ENCODE measurements around the gene ARSJ. TPM values are rescaled to one million over a fixed set of nuclear protein-coding genes. Genes with fewer than 3 reads are reported as not detected.

The ARSJ gene
- total and polyA plus RNA-seq, 2 of the 8 experiments (the other 6 are each of a cell fraction or from before 2014, with no cell fraction given), result 1.4 to 6.3 TPM

DNA sequence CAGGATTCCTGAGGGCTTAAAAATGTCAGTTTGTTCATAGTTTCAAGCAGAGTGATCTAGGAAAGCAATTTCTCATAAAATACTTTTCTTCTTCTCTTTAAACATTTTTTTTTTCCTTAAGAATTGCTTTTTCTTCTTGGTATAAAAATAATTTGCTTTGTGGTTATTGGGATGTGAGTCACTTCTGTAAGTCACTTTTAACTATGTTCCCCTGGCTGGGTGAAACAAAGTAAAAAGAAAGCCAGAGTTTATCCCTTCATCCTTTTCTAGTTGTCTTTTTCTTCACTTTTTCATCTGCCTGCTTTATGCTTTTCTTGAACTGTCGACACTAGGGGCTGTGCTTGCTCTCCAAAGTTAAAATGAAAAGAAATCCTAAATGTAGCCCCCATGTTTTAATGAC lies 33.5 kb downstream of the ARSJ start:
- Histone ChIP-seq H2BK20ac (ENCODE audit: low read length) (no peak overlapping the region), H2BK120ac (replicated peaks; ENCODE audit: low read depth, low read length) (no peak overlapping the region), H4K91ac (replicated peaks; ENCODE audit: insufficient read length, low read length) (no peak overlapping the region), H3K4me2 (ENCODE audit: insufficient read depth in 1 of 2, low read depth in 2 of 2, low read length in 2 of 2) (no peak overlapping the region), H3K23ac (ENCODE audit: insufficient read length) (no peak overlapping the region), H3K23me2 (ENCODE audit: low read depth, low read length) (no peaks in the 10 kb centered on the region), H3K14ac (ENCODE audit: insufficient read length) (no peak overlapping the region), H3K4ac (replicated peaks; ENCODE audit: insufficient read length, low read depth, low read length) (no peak overlapping the region), H3K4me1 (replicated peaks in 1 of 4; ENCODE audit: control insufficient read depth in 3 of 4, insufficient read depth in 4 of 4, low read length in 3 of 4) (no peaks in the 10 kb centered on the region; a peak in 1 of 7 replicates), H3K4me3 (ENCODE audit: extremely low read depth in 1 of 4, insufficient read depth in 2 of 4, low read depth in 3 of 4, low read length in 4 of 4) (no peak overlapping the region), H2BK12ac (ENCODE audit: low read depth, low read length) (no peak overlapping the region), H2BK5ac (ENCODE audit: low read depth, low read length) (no peak overlapping the region), H3K18ac (ENCODE audit: extremely low read depth, low read length) (no peak overlapping the region), H4K5ac (ENCODE audit: insufficient read length, low read depth, low read length) (no peak overlapping the region), H3K79me2 (ENCODE audit: control insufficient read depth in 1 of 2, insufficient read depth in 2 of 2, low read length in 2 of 2) (no peaks in the 10 kb centered on the region), H3K27ac (ENCODE audit: low read depth, low read length) (no peak overlapping the region), H3K9me3 (ENCODE audit: insufficient read depth in 2 of 2, low read depth in 1 of 2, low read length in 1 of 2) (no peaks in the 10 kb centered on the region), H2AK5ac (ENCODE audit: low read depth, low read length) (no peak overlapping the region), H3K9ac (replicated peaks in 1 of 4; ENCODE audit: extremely low read depth in 1 of 4, low read depth in 3 of 4, low read length in 3 of 4) (peak overlapping the region in 1 of 4 experiments; percentile 34; a peak in 1 of 7 replicates), H4K8ac (ENCODE audit: extremely low read depth, insufficient read depth, low read length) (no peak overlapping the region), H4K20me1 (replicated peaks in 1 of 2; ENCODE audit: control insufficient read depth in 1 of 2, insufficient read depth in 2 of 2, low read length in 2 of 2) (no peaks in the 10 kb centered on the region), H2AFZ (ENCODE audit: low read length) (no peak overlapping the region), H3K79me1 (ENCODE audit: low read depth, low read length) (no peaks in the 10 kb centered on the region), H3K27me3 (replicated peaks in 1 of 4; ENCODE audit: control insufficient read depth in 3 of 4, extremely low read depth in 1 of 4, insufficient read depth in 3 of 4, low read length in 3 of 4) (no peaks in the 10 kb centered on the region), H2BK15ac (ENCODE audit: low read length) (no peak overlapping the region), H3K56ac (replicated peaks; ENCODE audit: insufficient read length, low read depth, low read length) (no peak overlapping the region), H3K36me3 (ENCODE audit: control insufficient read depth in 2 of 4, insufficient read depth in 4 of 4, low read length in 3 of 4) (no peaks in the 10 kb centered on the region)
- FAIRE-seq, result no peak
- DNase-seq (ENCODE audit: low read depth in 1 of 2, low spot score in 2 of 2), result no peak
- WGBS, 2 experiments (ENCODE audit: extremely low coverage in 1 of 2, insufficient coverage in 1 of 2, insufficient read length in 1 of 2, insufficient replicate concordance in 2 of 2, low coverage in 1 of 2, low lambda C conversion rate in 2 of 2, missing lambda C conversion rate in 1 of 2), result 79% methylated on average over 1 of the region's 1 CpG; no CpG with 5 or more reads in 1 of the 2 experiments
- ChIA-PET CTCF (ENCODE audit: partially characterized antibody) (no interaction called here), POLR2A (ENCODE audit: partially characterized antibody) (no interaction called here)
- no peak for TF ChIP-seq CHD1 (IDR thresholded peaks at IDR 0.05; ENCODE audit: low read depth, low read length)
- no peak for TF ChIP-seq CREB1 (IDR thresholded peaks at IDR 0.05)
- no peak for TF ChIP-seq RAD21 (IDR thresholded peaks at IDR 0.05 in 1 of 2, conservative IDR thresholded peaks at IDR 0.05 in 1 of 2; ENCODE audit: low read depth in 2 of 2, low read length in 2 of 2)
- TF ChIP-seq RBBP5 (IDR thresholded peaks at IDR 0.05; ENCODE audit: borderline replicate concordance, low read depth, low read length), result no peak
- TF ChIP-seq BACH1 (IDR thresholded peaks at IDR 0.05; ENCODE audit: low read length), result no peak
- no peak for TF ChIP-seq SP1 (IDR thresholded peaks at IDR 0.05; ENCODE audit: low read depth, low read length)
- no peak for TF ChIP-seq PHF8 (conservative IDR thresholded peaks at IDR 0.05; ENCODE audit: low read depth, low read length)
- TF ChIP-seq SAP30 (IDR thresholded peaks at IDR 0.05; ENCODE audit: insufficient read depth, insufficient replicate concordance, low read length), result no peak
- no peak for TF ChIP-seq SRF (IDR thresholded peaks at IDR 0.05; ENCODE audit: low read depth, low read length)
- TF ChIP-seq, protein P1, sequence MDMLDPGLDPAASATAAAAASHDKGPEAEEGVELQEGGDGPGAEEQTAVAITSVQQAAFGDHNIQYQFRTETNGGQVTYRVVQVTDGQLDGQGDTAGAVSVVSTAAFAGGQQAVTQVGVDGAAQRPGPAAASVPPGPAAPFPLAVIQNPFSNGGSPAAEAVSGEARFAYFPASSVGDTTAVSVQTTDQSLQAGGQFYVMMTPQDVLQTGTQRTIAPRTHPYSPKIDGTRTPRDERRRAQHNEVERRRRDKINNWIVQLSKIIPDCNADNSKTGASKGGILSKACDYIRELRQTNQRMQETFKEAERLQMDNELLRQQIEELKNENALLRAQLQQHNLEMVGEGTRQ (IDR thresholded peaks at IDR 0.05; ENCODE audit: low read length), result no peak
- TF ChIP-seq FOSL1 (IDR thresholded peaks at IDR 0.05; ENCODE audit: insufficient read depth, low read depth, low read length), result no peak
- no peak for TF ChIP-seq EP300 (IDR thresholded peaks at IDR 0.05; ENCODE audit: borderline replicate concordance in 1 of 2, low read depth in 2 of 2, low read length in 2 of 2)
- TF ChIP-seq MAFK (IDR thresholded peaks at IDR 0.05; ENCODE audit: low read depth, low read length), result no peak
- TF ChIP-seq YY1 (IDR thresholded peaks at IDR 0.05; ENCODE audit: low read depth, low read length), result no peak

Data from H1 (cell line).